B cell (primary cell): ENCODE data around the gene BACH2. TPM values are rescaled to one million over a fixed set of nuclear protein-coding genes. Genes with fewer than 3 reads are reported as not detected.

Source experiments
- ATAC-seq: fragments of 200-7000 bp; cut with Tn5 transposase; one replicate; pipeline ENCODE4 v1.10.0; 2021; ENCODE audit warnings: low read depth, mild to moderate bottlenecking, moderate number of reproducible peaks, moderate library complexity
- CTCF ChIA-PET: fragments of 350-600 bp; sonication (Branson Sonifier 250); formaldehyde crosslinking; loops from one replicate; lab custom pipeline; 2021; ENCODE audit warnings: antibody characterized with exemption, inconsistent platforms; lab: Charles Lee
- POLR2A ChIA-PET: fragments of 350-600 bp; sonication (Branson Sonifier 250); formaldehyde crosslinking; loops from one replicate; lab custom pipeline; 2021; ENCODE audit warnings: antibody characterized with exemption; lab: Charles Lee
- DNase-seq: peaks from one replicate; pipeline ENCODE4 v3.0.0; 2013
- H2AFZ ChIP-seq: 2 replicates; pipeline ENCODE4 v1.6.1; 2012; ENCODE audit warnings: mild to moderate bottlenecking, low read depth, low read length; ENCODE audit not compliant: insufficient read depth, poor library complexity, severe bottlenecking
- H3K27ac ChIP-seq, 2 donors: 1 replicate in 1 of 2; 2 replicates in 1 of 2; pipeline ENCODE4 v1.5.1; 2012 to 2013; ENCODE audit warnings: low read length in 2 of 2, mild to moderate bottlenecking in 2 of 2, moderate library complexity in 1 of 2
- H3K27me3 ChIP-seq, 4 experiments: fragments of 200-600 bp in 1 of 4; sonication (generic) in 1 of 4; replicated peaks in 1 of 4; 1 replicate in 2 of 4; 2 replicates in 2 of 4; pipeline versions ENCODE4 v1.6.1 to v1.7.0; 2013 to 2016; ENCODE audit warnings: low read length in 3 of 4, mild to moderate bottlenecking in 2 of 4, mixed read lengths in 1 of 4, moderate library complexity in 1 of 4; ENCODE audit not compliant: insufficient read depth in 4 of 4, control insufficient read depth in 3 of 4; ENCODE audit errors: control extremely low read depth in 1 of 4
- H3K36me3 ChIP-seq, 2 experiments: replicated peaks in 1 of 2; 1 replicate in 1 of 2; 2 replicates in 1 of 2; pipeline versions ENCODE4 v1.6.1 to v1.7.1; 2013; ENCODE audit warnings: low read length in 1 of 2; ENCODE audit not compliant: insufficient read depth in 2 of 2, control insufficient read depth in 1 of 2; ENCODE audit errors: control extremely low read depth in 1 of 2, extremely low read depth in 1 of 2
- H3K4me1 ChIP-seq, 2 donors: fragments of 200-600 bp in 1 of 2; sonication (generic) in 1 of 2; 1 replicate in 1 of 2; 2 replicates in 1 of 2; pipeline versions ENCODE4 v1.5.1 to v1.6.1; 2013 to 2017; ENCODE audit warnings: low read length in 2 of 2; ENCODE audit not compliant: control insufficient read depth in 2 of 2, insufficient read depth in 2 of 2
- H3K4me2 ChIP-seq: replicated peaks from 2 replicates; pipeline ENCODE3; 2012; ENCODE audit warnings: mild to moderate bottlenecking, low read depth, low read length; ENCODE audit not compliant: poor library complexity, severe bottlenecking
- H3K4me3 ChIP-seq, 5 experiments: fragments of 200-600 bp in 1 of 5; sonication (generic) in 1 of 5; 1 replicate in 3 of 5; 2 replicates in 2 of 5; pipeline versions ENCODE4 v1.5.1 to v1.7.0; 2011 to 2016; ENCODE audit warnings: low read length in 4 of 5, mild to moderate bottlenecking in 4 of 5, low read depth in 2 of 5, control low read depth in 1 of 5, moderate library complexity in 1 of 5; ENCODE audit not compliant: insufficient read depth in 1 of 5; ENCODE audit errors: control extremely low read depth in 1 of 5, extremely low read depth in 1 of 5
- H3K79me2 ChIP-seq: fragments of 200-600 bp; sonication (generic); one replicate; pipeline ENCODE4 v1.6.0; 2016; ENCODE audit warnings: low read length; ENCODE audit not compliant: control insufficient read depth, insufficient read depth
- H3K9ac ChIP-seq: fragments of 200-600 bp; sonication (generic); 2 replicates; pipeline ENCODE4 v1.6.1; 2017; ENCODE audit warnings: mild to moderate bottlenecking, low read length, moderate library complexity
- H3K9me3 ChIP-seq, 3 donors: one replicate each; pipeline versions ENCODE4 v1.6.1 to v1.7.1; 2013; ENCODE audit warnings: low read length in 2 of 3; ENCODE audit not compliant: control insufficient read depth in 2 of 3, insufficient read depth in 1 of 3; ENCODE audit errors: control extremely low read depth in 1 of 3
- H4K20me1 ChIP-seq: 2 replicates; pipeline ENCODE4 v1.6.0; 2012; ENCODE audit warnings: mild to moderate bottlenecking, low read length; ENCODE audit not compliant: insufficient read depth, control insufficient read depth, poor library complexity, severe bottlenecking
- H3K27ac Mint-ChIP-seq: one replicate; pipeline ENCODE4 v1.8.0; 2021; ENCODE audit warnings: mixed read lengths
- H3K27me3 Mint-ChIP-seq: one replicate; pipeline ENCODE4 v1.8.0; 2021; ENCODE audit warnings: mixed read lengths
- H3K4me1 Mint-ChIP-seq: one replicate; pipeline ENCODE4 v1.8.0; 2021; ENCODE audit warnings: mixed read lengths
- H3K4me3 Mint-ChIP-seq: one replicate; pipeline ENCODE4 v1.8.0; 2021; ENCODE audit warnings: mixed read lengths
- H3K9me3 Mint-ChIP-seq: one replicate; pipeline ENCODE4 v1.8.0; 2022; ENCODE audit warnings: mixed read lengths; ENCODE audit not compliant: insufficient read depth
- EZH2 ChIP-seq: IDR thresholded peaks from 2 replicates; pipeline ENCODE4 v1.6.1; 2012; ENCODE audit warnings: borderline replicate concordance, low read depth, mild to moderate bottlenecking, moderate library complexity, low read length; ENCODE audit not compliant: insufficient read depth, poor library complexity, severe bottlenecking
- WGBS: methylation state at CpG from one replicate; pipeline ENCODE4 v1.1.5; 2013; ENCODE audit warnings: missing lambda C conversion rate; ENCODE audit not compliant: insufficient coverage; 5-methylcytosine and 5-hydroxymethylcytosine counted together
- intact Hi-C: fragments of 100-400 bp; cut with micrococcal nuclease; formaldehyde crosslinking; loops from one replicate; pipeline ENCODE4 v1.10.0; 2022
- polyA plus RNA-seq: library from polyadenylated mRNA; depleted of rRNA; stranded (reverse); fragments of >200 nt; gene quantifications from 2 replicates; pipeline ENCODE4 v1.2.3, GENCODE V29; 2012
- total RNA-seq, 2 donors: library from RNA; stranded (reverse); fragments of 120-200 nt in 1 of 2; gene quantifications; 1 replicate in 1 of 2; 2 replicates in 1 of 2; pipeline versions ENCODE4 v1.2.3 to v1.2.4, GENCODE V29; 2013 to 2022
- TF ChIP-seq, protein P1 (sequence below): fragments of 200-600 bp; IDR thresholded peaks from one replicate; pipeline ENCODE4 v1.8.0; 2022; ENCODE audit warnings: antibody characterized with exemption, mild to moderate bottlenecking

Gene BACH2
- total and polyA plus RNA-seq, 2 donors (not counting 1 experiment from before 2014, with no cell fraction given): 41.1 to 235 TPM

GRCh38 chr6:90286884-90287488 lies 9.7 kb downstream of the BACH2 start:
- H3K9me3 ChIP-seq: no peaks in the 10 kb centered on the region
- Mint-ChIP-seq H3K27me3 (no peaks in the 10 kb centered on the region), H3K9me3 (no peaks in the 10 kb centered on the region), H3K27ac (peak overlapping the region; percentile 80), H3K4me3 (peak overlapping the region; percentile 64), H3K4me1 (peaks cover 89% of the 10 kb centered on the region)
- H3K27ac ChIP-seq: peak overlapping the region; percentile 80 to 90
- peaks cover 96% of the 10 kb centered on the region for H3K79me2 ChIP-seq
- peak overlapping the region; percentile 63 for H3K4me2 ChIP-seq
- peaks cover 9 to 33% of the 10 kb centered on the region in 2 experiments for H3K36me3 ChIP-seq
- peaks cover 68% of the 10 kb centered on the region for H4K20me1 ChIP-seq
- no peaks in the 10 kb centered on the region for H3K27me3 ChIP-seq
- DNase-seq: peak; percentile 75
- no CpG with 5 or more reads among the region's 4 CpGs for WGBS
- TF ChIP-seq, protein P1, sequence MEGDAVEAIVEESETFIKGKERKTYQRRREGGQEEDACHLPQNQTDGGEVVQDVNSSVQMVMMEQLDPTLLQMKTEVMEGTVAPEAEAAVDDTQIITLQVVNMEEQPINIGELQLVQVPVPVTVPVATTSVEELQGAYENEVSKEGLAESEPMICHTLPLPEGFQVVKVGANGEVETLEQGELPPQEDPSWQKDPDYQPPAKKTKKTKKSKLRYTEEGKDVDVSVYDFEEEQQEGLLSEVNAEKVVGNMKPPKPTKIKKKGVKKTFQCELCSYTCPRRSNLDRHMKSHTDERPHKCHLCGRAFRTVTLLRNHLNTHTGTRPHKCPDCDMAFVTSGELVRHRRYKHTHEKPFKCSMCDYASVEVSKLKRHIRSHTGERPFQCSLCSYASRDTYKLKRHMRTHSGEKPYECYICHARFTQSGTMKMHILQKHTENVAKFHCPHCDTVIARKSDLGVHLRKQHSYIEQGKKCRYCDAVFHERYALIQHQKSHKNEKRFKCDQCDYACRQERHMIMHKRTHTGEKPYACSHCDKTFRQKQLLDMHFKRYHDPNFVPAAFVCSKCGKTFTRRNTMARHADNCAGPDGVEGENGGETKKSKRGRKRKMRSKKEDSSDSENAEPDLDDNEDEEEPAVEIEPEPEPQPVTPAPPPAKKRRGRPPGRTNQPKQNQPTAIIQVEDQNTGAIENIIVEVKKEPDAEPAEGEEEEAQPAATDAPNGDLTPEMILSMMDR: peak; percentile 82
- no peak for TF ChIP-seq EZH2
- ChIA-PET POLR2A (interaction anchor here (0.9 to 2.4 kb wide), 3 partner anchors 9 to 28 kb away, joined by 3 to 7 read pairs (median 4); partner anchors contain the start of gene BACH2), CTCF (interaction anchor here (0.6 to 9.3 kb wide), 23 partner anchors 9 to 467 kb away, joined by 3 to 117 read pairs (median 4); partner anchors contain the start of genes BACH2 and MDN1)
- peaks cover 84 to 93% of the 10 kb centered on the region in 2 donors for H3K4me1 ChIP-seq
- H3K4me3 ChIP-seq: peak overlapping the region in 1 of 5 experiments; percentile 58
- H3K9ac ChIP-seq: peak overlapping the region; percentile 30
- H2AFZ ChIP-seq: no peak overlapping the region
- intact Hi-C loops: loop anchor here (1.0 to 10.0 kb wide), 9 partner anchors 7 to 932 kb away; partner anchors contain the start of gene UBE2J1
- peak; percentile 31 for ATAC-seq
